OCI-M1 (cell line): Measurements from ENCODE around the gene IRS1.

Experiments used
- DNase-seq: peaks from one replicate; lab custom pipeline; 2025; lab: John Stamatoyannopoulos, UW

Gene IRS1

GRCh38 chr2:226813148-226813701 is 13.6 kb upstream of the IRS1 start:
- DNase-seq = peak; percentile 7

GRCh38 chr2:226803410-226803809 is 3.8 kb upstream of the IRS1 start:
- DNase-seq = no peak

GRCh38 chr2:226802573-226802972 is 3.0 kb upstream of the IRS1 start:
- peak; percentile 81 for DNase-seq

GRCh38 chr2:226800941-226801784 is 1.5 kb upstream of the IRS1 start:
- peak; percentile 69 for DNase-seq

GRCh38 chr2:226799976-226800940 is 638 bp upstream of the IRS1 start:
- no peak for DNase-seq

- DNase-seq = no peak
Measured at GRCh38 chr2:226798422-226799210, 1.0 kb downstream of the IRS1 start.

- DNase-seq = no peak
Measured at GRCh38 chr2:226797989-226798421, 1.6 kb downstream of the IRS1 start.

GRCh38 chr2:226797289-226797988 is 2.2 kb downstream of the IRS1 start:
- no peak for DNase-seq

GRCh38 chr2:226796840-226797288 is 2.8 kb downstream of the IRS1 start:
- no peak for DNase-seq

GRCh38 chr2:226796012-226796839 is 3.4 kb downstream of the IRS1 start:
- no peak for DNase-seq

- DNase-seq = no peak
Measured at GRCh38 chr2:226795281-226796011, 4.2 kb downstream of the IRS1 start.

- no peak for DNase-seq
Measured at GRCh38 chr2:226794751-226795171, 4.9 kb downstream of the IRS1 start.

GRCh38 chr2:226794196-226794661 is 5.4 kb downstream of the IRS1 start:
- no peak for DNase-seq

GRCh38 chr2:226793646-226794045 is 6.0 kb downstream of the IRS1 start:
- DNase-seq = no peak

- no peak for DNase-seq
Measured at GRCh38 chr2:226792155-226792881, 7.3 kb downstream of the IRS1 start.

GRCh38 chr2:226791487-226792081 is 8.0 kb downstream of the IRS1 start:
- peak; percentile 85 for DNase-seq

GRCh38 chr2:226791056-226791486 is 8.5 kb downstream of the IRS1 start:
- DNase-seq = no peak

GRCh38 chr2:226790431-226790830 is 9.2 kb downstream of the IRS1 start:
- DNase-seq = no peak
